Endodermal cell (in vitro differentiated cells): Measurements from ENCODE around the gene PDIA2. TPM values are rescaled to one million over a fixed set of nuclear protein-coding genes. Genes with fewer than 3 reads are reported as not detected.

ENCODE experiments used
- DNase-seq: peaks from one replicate; pipeline ENCODE4 v3.0.0-alpha.2; 2017
- H3K27ac ChIP-seq: 2 replicates; pipeline ENCODE4 v1.5.1; 2013; ENCODE audit warnings: mild to moderate bottlenecking, low read depth, low read length, moderate library complexity
- H3K27me3 ChIP-seq: 2 replicates; pipeline ENCODE4 v1.6.1; 2013; ENCODE audit warnings: mild to moderate bottlenecking, low read length, moderate library complexity; ENCODE audit not compliant: insufficient read depth, control insufficient read depth, poor library complexity, severe bottlenecking
- H3K36me3 ChIP-seq: 2 replicates; pipeline ENCODE4 v1.7.0; 2013; ENCODE audit warnings: mild to moderate bottlenecking, low read length, moderate library complexity; ENCODE audit not compliant: control insufficient read depth, insufficient read depth
- H3K4me1 ChIP-seq: one replicate; pipeline ENCODE4 v1.7.0; 2013; ENCODE audit warnings: low read length; ENCODE audit not compliant: control insufficient read depth, insufficient read depth
- H3K4me3 ChIP-seq: 2 replicates; pipeline ENCODE4 v1.5.1; 2013; ENCODE audit warnings: mild to moderate bottlenecking, low read length, moderate library complexity
- H3K9ac ChIP-seq: 2 replicates; pipeline ENCODE4 v1.6.1; 2013; ENCODE audit warnings: mild to moderate bottlenecking, low read length, moderate library complexity; ENCODE audit not compliant: poor library complexity, severe bottlenecking; ENCODE audit errors: extremely low read depth
- H3K9me3 ChIP-seq: 2 replicates; pipeline ENCODE4 v1.6.1; 2013; ENCODE audit warnings: mild to moderate bottlenecking, low read length, moderate library complexity; ENCODE audit not compliant: control insufficient read depth
- H3K27ac Mint-ChIP-seq: 2 replicates; pipeline ENCODE4 v1.8.0; 2020; ENCODE audit warnings: mixed read lengths
- H3K27me3 Mint-ChIP-seq: 2 replicates; pipeline ENCODE4 v1.8.0; 2021; ENCODE audit warnings: mild to moderate bottlenecking, mixed read lengths; ENCODE audit not compliant: insufficient read depth
- H3K36me3 Mint-ChIP-seq: 2 replicates; pipeline ENCODE4 v1.8.0; 2020; ENCODE audit warnings: low read depth, mixed read lengths
- H3K4me1 Mint-ChIP-seq: 2 replicates; pipeline ENCODE4 v1.8.0; 2020; ENCODE audit warnings: mixed read lengths
- H3K4me3 Mint-ChIP-seq: 2 replicates; pipeline ENCODE4 v1.8.0; 2020; ENCODE audit warnings: mild to moderate bottlenecking, moderate library complexity, mixed read lengths
- H3K9me3 Mint-ChIP-seq: 2 replicates; pipeline ENCODE4 v1.8.0; 2020; ENCODE audit warnings: mild to moderate bottlenecking, mixed read lengths
- WGBS, 2 experiments: methylation state at CpG; one replicate each; pipeline versions ENCODE4 v1.1.5 to v1.1.7; 2013; ENCODE audit warnings: missing lambda C conversion rate in 2 of 2, mixed read lengths in 1 of 2; ENCODE audit not compliant: insufficient coverage in 1 of 2, insufficient read length in 1 of 2; 5-methylcytosine and 5-hydroxymethylcytosine counted together
- total RNA-seq, 2 donors: library from RNA; stranded (reverse); fragmentation: NEBNext Ultra II Directional in 1 of 2; extraction: Animal tissue kit (Norgen Biotek cat#: 25700) in 1 of 2; gene quantifications; 2 replicates in 1 of 2; 3 replicates in 1 of 2; pipeline ENCODE4 v1.2.1, GENCODE V29; 2021
- TF ChIP-seq, protein P1 (sequence below): fragments of 200-600 bp; sonication (generic); conservative IDR thresholded peaks from 2 replicates; pipeline ENCODE4 v1.5.0; 2021; ENCODE audit warnings: antibody characterized with exemption, mild to moderate bottlenecking

The PDIA2 gene
- total RNA-seq, 2 donors from 2014 or later: 2.9 to 9.9 TPM

DNA sequence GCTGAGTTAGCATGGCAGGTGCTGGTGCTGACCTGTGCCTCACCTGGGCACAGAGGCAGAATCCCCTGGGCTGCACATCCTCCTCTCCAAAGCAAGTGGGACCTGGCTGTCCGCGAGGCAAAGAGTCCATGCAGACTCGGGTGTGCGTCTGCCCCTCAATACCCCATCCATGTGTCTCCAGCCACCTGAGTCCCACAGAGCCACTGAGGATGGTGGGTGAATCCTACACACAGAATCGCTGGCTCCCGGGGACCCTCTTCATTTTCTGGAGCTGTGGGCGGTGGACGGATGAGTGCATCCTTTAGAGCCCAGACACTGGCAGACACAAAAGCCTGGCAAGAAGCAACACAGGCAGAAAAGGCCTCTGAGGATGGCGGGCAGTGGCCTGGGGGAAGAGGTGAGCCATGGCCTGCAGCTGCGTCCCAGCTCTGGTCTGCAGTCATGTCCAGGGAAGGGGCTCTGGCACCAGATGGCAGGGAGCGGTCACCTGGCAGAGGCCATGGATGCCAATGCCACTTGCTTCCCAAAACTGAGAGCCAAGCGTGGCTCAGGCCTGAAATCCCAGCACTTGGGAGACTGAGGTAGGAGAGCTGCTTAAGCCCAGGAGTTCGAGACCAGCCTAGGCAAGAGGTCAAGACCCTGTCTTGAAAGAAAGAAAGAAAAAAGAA is 39.6 kb downstream of the PDIA2 start:
- Mint-ChIP-seq H3K27ac (peak overlapping the region; percentile 52), H3K4me1 (peaks cover 23% of the 10 kb centered on the region), H3K36me3 (peaks cover 20% of the 10 kb centered on the region), H3K9me3 (no peaks in the 10 kb centered on the region), H3K4me3 (no peak overlapping the region), H3K27me3 (no peaks in the 10 kb centered on the region)
- no peaks in the 10 kb centered on the region for H3K4me1 ChIP-seq
- DNase-seq: no peak
- no peak overlapping the region for H3K27ac ChIP-seq
- no peak overlapping the region for H3K4me3 ChIP-seq
- 93 to 94% methylated on average over 8 to 13 of the region's 13 CpGs for WGBS, 2 experiments
- no peak overlapping the region for H3K9ac ChIP-seq
- no peaks in the 10 kb centered on the region for H3K27me3 ChIP-seq
- H3K36me3 ChIP-seq: peaks cover 24% of the 10 kb centered on the region
- TF ChIP-seq, protein P1, sequence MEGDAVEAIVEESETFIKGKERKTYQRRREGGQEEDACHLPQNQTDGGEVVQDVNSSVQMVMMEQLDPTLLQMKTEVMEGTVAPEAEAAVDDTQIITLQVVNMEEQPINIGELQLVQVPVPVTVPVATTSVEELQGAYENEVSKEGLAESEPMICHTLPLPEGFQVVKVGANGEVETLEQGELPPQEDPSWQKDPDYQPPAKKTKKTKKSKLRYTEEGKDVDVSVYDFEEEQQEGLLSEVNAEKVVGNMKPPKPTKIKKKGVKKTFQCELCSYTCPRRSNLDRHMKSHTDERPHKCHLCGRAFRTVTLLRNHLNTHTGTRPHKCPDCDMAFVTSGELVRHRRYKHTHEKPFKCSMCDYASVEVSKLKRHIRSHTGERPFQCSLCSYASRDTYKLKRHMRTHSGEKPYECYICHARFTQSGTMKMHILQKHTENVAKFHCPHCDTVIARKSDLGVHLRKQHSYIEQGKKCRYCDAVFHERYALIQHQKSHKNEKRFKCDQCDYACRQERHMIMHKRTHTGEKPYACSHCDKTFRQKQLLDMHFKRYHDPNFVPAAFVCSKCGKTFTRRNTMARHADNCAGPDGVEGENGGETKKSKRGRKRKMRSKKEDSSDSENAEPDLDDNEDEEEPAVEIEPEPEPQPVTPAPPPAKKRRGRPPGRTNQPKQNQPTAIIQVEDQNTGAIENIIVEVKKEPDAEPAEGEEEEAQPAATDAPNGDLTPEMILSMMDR: no peak
- no peaks in the 10 kb centered on the region for H3K9me3 ChIP-seq

DNA sequence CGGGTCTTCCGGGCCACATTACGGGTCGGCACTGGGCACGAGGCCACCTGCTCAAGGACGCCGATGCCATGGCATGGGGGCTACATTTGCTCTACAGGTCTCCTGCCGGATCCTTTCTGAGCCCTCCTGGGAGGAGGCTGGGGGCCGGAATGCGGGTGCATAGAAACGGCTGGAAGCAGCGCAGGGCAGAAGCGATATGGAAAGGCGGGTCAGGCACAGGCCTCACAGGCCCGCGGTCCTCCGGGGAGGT is 41.2 kb downstream of the PDIA2 start:
- Histone ChIP-seq H3K9me3 (no peaks in the 10 kb centered on the region), H3K9ac (no peak overlapping the region), H3K27me3 (no peaks in the 10 kb centered on the region), H3K36me3 (peaks cover 13% of the 10 kb centered on the region), H3K4me3 (no peak overlapping the region), H3K4me1 (no peaks in the 10 kb centered on the region), H3K27ac (no peak overlapping the region)
- WGBS, 2 experiments: 89 to 92% methylated on average over 12 to 17 of the region's 17 CpGs
- Mint-ChIP-seq H3K36me3 (peaks cover 12% of the 10 kb centered on the region), H3K9me3 (no peaks in the 10 kb centered on the region), H3K27ac (peak overlapping the region; percentile 69), H3K27me3 (no peaks in the 10 kb centered on the region), H3K4me1 (peaks cover 17% of the 10 kb centered on the region), H3K4me3 (no peak overlapping the region)
- TF ChIP-seq, protein P1: peak; percentile 0
- no peak for DNase-seq

DNA sequence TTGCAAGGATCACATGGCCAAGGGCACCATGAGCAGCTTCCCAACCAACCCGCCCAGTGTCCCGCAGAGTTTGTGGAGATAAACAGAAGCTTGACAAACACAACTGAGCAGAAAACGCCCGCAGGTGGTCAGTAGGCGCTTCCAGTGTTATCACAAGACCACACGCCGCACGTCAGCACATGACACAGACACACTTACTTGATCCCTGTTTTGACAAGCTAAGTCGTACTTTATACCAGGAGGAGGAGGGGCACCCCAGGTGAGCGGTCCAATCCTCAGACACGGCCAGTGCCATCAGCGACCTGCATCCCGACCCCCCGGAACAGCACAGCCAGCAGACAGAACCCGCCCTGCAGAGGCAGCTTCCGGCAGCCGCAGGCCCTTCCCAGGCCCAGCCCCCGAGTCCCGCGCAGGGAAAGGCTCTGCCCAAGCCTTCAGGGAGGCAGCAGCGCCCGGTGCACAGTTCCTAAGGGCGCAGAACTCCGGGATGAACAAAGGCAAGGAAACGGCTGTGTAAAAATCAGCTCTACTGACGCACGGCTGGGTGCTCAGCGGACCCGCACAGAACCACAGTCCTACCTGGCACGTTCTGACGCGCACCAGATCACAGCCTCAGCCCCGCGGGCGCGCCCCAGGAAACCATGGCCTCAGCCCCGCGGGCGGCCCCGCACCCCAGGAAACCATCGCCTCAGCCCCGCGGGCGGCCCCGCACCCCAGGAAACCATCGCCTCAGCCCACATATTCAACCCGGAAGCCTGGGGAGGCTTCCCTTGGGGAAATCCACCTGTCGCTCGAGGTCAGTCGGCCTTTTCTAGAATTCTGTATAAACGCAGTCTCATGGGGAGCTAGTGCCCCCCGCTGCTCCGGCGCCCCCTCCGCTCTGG is 41.7 kb downstream of the PDIA2 start:
- H3K36me3 ChIP-seq: peaks cover 7% of the 10 kb centered on the region
- H3K4me1 ChIP-seq: no peaks in the 10 kb centered on the region
- H3K4me3 Mint-ChIP-seq: no peak overlapping the region
- peak overlapping the region; percentile 69 for H3K27ac Mint-ChIP-seq
- no peaks in the 10 kb centered on the region for H3K27me3 Mint-ChIP-seq
- H3K9me3 ChIP-seq: no peaks in the 10 kb centered on the region
- peaks cover 16% of the 10 kb centered on the region for H3K4me1 Mint-ChIP-seq
- H3K27ac ChIP-seq: no peak overlapping the region
- TF ChIP-seq, protein P1: no peak
- no peak overlapping the region for H3K9ac ChIP-seq
- peaks cover 9% of the 10 kb centered on the region for H3K36me3 Mint-ChIP-seq
- H3K4me3 ChIP-seq: no peak overlapping the region
- 90 to 92% methylated on average over 38 to 55 of the region's 55 CpGs for WGBS, 2 experiments
- DNase-seq: no peak
- H3K9me3 Mint-ChIP-seq: no peaks in the 10 kb centered on the region
- no peaks in the 10 kb centered on the region for H3K27me3 ChIP-seq
